ENCODE measurements around the gene PTP4A2. TPM values are rescaled to one million over a fixed set of nuclear protein-coding genes. Genes with fewer than 3 reads are reported as not detected.

Gene PTP4A2
- polyA plus RNA-seq, 1 of the 3 experiments (the other 2 are of a cell fraction): 41.7 TPM

DNA sequence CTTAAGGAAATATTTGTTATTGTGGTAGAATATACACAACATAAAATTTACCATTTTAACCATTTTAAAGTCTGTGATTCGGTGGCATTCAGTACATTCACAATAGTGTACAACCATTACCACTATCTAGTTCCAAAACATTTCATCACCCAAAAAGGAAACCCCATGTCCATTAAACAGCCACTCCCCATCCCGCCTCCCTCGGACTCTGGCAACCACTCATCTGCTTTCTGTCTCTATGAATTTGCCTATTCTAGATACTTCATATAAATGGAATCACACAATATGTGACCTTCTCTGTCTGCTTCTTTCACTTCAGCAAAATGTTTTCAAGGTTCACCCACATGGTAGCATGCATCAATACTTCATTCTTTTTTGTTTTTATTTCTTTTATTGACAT, 51.3 kb downstream of the PTP4A2 start:
- no peaks in the 10 kb centered on the region for H3F3A ChIP-seq (replicated peaks; ENCODE audit: insufficient read depth)
- H3K27ac ChIP-seq (ENCODE audit: low read depth in 2 of 2, low read length in 1 of 2): no peak overlapping the region
- CTCF ChIA-PET: no interaction called here
- no peak overlapping the region for H3K4me3 ChIP-seq (ENCODE audit: low read depth in 2 of 2, low read length in 1 of 2)
- H3K36me3 ChIP-seq (replicated peaks in 1 of 2; ENCODE audit: control insufficient read depth in 1 of 2, insufficient read depth in 2 of 2, low read length in 1 of 2): no peaks in the 10 kb centered on the region
- no peak overlapping the region for H3K4me2 ChIP-seq
- DNase-seq: no peak
- H3K79me2 ChIP-seq (ENCODE audit: insufficient read depth): no peaks in the 10 kb centered on the region
- no peaks in the 10 kb centered on the region for H4K20me1 ChIP-seq (ENCODE audit: insufficient read depth)
- POLR2A ChIA-PET: no interaction called here
- WGBS (ENCODE audit: low lambda C conversion rate): 89% methylated on average over 3 of the region's 3 CpGs
- no peaks in the 10 kb centered on the region for H3K27me3 ChIP-seq (ENCODE audit: insufficient read depth)
- H3K9me3 ChIP-seq: no peaks in the 10 kb centered on the region
- no peaks in the 10 kb centered on the region for H3K4me1 ChIP-seq (ENCODE audit: control insufficient read depth in 1 of 2, insufficient read depth in 2 of 2, low read depth in 1 of 2, low read length in 1 of 2)
- H2AFZ ChIP-seq (ENCODE audit: low read depth): no peak overlapping the region
- H3K9me2 ChIP-seq: no peaks in the 10 kb centered on the region
- H3K9ac ChIP-seq: no peak overlapping the region
- TF ChIP-seq, protein P1, sequence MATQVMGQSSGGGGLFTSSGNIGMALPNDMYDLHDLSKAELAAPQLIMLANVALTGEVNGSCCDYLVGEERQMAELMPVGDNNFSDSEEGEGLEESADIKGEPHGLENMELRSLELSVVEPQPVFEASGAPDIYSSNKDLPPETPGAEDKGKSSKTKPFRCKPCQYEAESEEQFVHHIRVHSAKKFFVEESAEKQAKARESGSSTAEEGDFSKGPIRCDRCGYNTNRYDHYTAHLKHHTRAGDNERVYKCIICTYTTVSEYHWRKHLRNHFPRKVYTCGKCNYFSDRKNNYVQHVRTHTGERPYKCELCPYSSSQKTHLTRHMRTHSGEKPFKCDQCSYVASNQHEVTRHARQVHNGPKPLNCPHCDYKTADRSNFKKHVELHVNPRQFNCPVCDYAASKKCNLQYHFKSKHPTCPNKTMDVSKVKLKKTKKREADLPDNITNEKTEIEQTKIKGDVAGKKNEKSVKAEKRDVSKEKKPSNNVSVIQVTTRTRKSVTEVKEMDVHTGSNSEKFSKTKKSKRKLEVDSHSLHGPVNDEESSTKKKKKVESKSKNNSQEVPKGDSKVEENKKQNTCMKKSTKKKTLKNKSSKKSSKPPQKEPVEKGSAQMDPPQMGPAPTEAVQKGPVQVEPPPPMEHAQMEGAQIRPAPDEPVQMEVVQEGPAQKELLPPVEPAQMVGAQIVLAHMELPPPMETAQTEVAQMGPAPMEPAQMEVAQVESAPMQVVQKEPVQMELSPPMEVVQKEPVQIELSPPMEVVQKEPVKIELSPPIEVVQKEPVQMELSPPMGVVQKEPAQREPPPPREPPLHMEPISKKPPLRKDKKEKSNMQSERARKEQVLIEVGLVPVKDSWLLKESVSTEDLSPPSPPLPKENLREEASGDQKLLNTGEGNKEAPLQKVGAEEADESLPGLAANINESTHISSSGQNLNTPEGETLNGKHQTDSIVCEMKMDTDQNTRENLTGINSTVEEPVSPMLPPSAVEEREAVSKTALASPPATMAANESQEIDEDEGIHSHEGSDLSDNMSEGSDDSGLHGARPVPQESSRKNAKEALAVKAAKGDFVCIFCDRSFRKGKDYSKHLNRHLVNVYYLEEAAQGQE (IDR thresholded peaks at IDR 0.05; ENCODE audit: low read depth, low read length): no peak
- TF ChIP-seq CHD2 (IDR thresholded peaks at IDR 0.05; ENCODE audit: low read length, partially characterized antibody) (no peak), POLR2AphosphoS5 (IDR thresholded peaks at IDR 0.05; ENCODE audit: low read depth, low read length) (no peak), TAF1 (IDR thresholded peaks at IDR 0.05; ENCODE audit: borderline replicate concordance, low read depth, low read length) (no peak), GABPA (IDR thresholded peaks at IDR 0.05; ENCODE audit: low read depth) (no peak), TEAD4 (IDR thresholded peaks at IDR 0.05; ENCODE audit: borderline replicate concordance, insufficient read depth) (no peak), MEF2A (IDR thresholded peaks at IDR 0.05; ENCODE audit: borderline replicate concordance, low read depth) (no peak), MXI1 (IDR thresholded peaks at IDR 0.05; ENCODE audit: low read depth, low read length) (no peak), SMC3 (IDR thresholded peaks at IDR 0.05; ENCODE audit: low read depth, low read length) (no peak), RAD21 (IDR thresholded peaks at IDR 0.05; ENCODE audit: low read length) (no peak), RCOR1 (IDR thresholded peaks at IDR 0.05; ENCODE audit: low read length) (no peak), SIN3A (IDR thresholded peaks at IDR 0.05; ENCODE audit: borderline replicate concordance, low read depth, low read length) (no peak), NRF1 (IDR thresholded peaks at IDR 0.05; ENCODE audit: low read depth, low read length) (no peak), GATA2 (CRISPR knock-in tag; IDR thresholded peaks at IDR 0.05) (no peak)
- TF ChIP-seq, protein P2, sequence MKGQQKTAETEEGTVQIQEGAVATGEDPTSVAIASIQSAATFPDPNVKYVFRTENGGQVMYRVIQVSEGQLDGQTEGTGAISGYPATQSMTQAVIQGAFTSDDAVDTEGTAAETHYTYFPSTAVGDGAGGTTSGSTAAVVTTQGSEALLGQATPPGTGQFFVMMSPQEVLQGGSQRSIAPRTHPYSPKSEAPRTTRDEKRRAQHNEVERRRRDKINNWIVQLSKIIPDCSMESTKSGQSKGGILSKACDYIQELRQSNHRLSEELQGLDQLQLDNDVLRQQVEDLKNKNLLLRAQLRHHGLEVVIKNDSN (IDR thresholded peaks at IDR 0.05; ENCODE audit: borderline replicate concordance, low read depth): no peak
- TF ChIP-seq, protein P3, sequence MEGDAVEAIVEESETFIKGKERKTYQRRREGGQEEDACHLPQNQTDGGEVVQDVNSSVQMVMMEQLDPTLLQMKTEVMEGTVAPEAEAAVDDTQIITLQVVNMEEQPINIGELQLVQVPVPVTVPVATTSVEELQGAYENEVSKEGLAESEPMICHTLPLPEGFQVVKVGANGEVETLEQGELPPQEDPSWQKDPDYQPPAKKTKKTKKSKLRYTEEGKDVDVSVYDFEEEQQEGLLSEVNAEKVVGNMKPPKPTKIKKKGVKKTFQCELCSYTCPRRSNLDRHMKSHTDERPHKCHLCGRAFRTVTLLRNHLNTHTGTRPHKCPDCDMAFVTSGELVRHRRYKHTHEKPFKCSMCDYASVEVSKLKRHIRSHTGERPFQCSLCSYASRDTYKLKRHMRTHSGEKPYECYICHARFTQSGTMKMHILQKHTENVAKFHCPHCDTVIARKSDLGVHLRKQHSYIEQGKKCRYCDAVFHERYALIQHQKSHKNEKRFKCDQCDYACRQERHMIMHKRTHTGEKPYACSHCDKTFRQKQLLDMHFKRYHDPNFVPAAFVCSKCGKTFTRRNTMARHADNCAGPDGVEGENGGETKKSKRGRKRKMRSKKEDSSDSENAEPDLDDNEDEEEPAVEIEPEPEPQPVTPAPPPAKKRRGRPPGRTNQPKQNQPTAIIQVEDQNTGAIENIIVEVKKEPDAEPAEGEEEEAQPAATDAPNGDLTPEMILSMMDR (IDR thresholded peaks at IDR 0.05): no peak
- TF ChIP-seq, protein P4, sequence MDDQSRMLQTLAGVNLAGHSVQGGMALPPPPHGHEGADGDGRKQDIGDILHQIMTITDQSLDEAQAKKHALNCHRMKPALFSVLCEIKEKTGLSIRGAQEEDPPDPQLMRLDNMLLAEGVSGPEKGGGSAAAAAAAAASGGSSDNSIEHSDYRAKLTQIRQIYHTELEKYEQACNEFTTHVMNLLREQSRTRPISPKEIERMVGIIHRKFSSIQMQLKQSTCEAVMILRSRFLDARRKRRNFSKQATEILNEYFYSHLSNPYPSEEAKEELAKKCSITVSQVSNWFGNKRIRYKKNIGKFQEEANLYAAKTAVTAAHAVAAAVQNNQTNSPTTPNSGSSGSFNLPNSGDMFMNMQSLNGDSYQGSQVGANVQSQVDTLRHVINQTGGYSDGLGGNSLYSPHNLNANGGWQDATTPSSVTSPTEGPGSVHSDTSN (IDR thresholded peaks at IDR 0.05): no peak

Measured in SK-N-SH (cell line).